Measurements from ENCODE around the gene VPS39. TPM values are rescaled to one million over a fixed set of nuclear protein-coding genes. Genes with fewer than 3 reads are reported as not detected.

VPS39 gene
- total and polyA plus RNA-seq, 2 of the 13 experiments (the other 11 are each of a cell fraction or from before 2014, with no cell fraction given), result 22.9 to 32.0 TPM

GRCh38 chr15:42226648-42227047 lies 18.5 kb upstream of the VPS39 start (continued):
- TF ChIP-seq E2F2 (CRISPR knock-in tag; IDR thresholded peaks at IDR 0.05; ENCODE audit: borderline replicate concordance) (no peak), FOXP4 (CRISPR knock-in tag; IDR thresholded peaks at IDR 0.05) (0 out of 2 replicates have a peak, but pooled peaks have one; percentile 26)

GRCh38 chr15:42220216-42220615 lies 12.1 kb upstream of the VPS39 start:
- FAIRE-seq (no peak), ATAC-seq (no peak), DNase-seq (ENCODE audit: low spot score) (no peak)
- Histone ChIP-seq H3K27me3 (ENCODE audit: control insufficient read depth in 1 of 2, insufficient read depth in 2 of 2, low read length in 2 of 2) (no peaks in the 10 kb centered on the region), H3K79me2 (ENCODE audit: insufficient read depth, low read length) (no peaks in the 10 kb centered on the region), H3K9ac (ENCODE audit: insufficient read depth, low read depth, low read length) (no peak overlapping the region), H3K4me2 (ENCODE audit: low read depth, low read length) (no peak overlapping the region), H3K4me3 (replicated peaks in 1 of 3; ENCODE audit: insufficient read depth in 1 of 3, low read depth in 2 of 3, low read length in 3 of 3) (no peak overlapping the region), H3K4me1 (ENCODE audit: insufficient read depth, low read length) (no peaks in the 10 kb centered on the region), H3K9me3 (ENCODE audit: low read length) (no peaks in the 10 kb centered on the region), H3K36me3 (replicated peaks in 1 of 2; ENCODE audit: control insufficient read depth in 1 of 2, insufficient read depth in 2 of 2, low read length in 2 of 2) (peaks cover 3 to 54% of the 10 kb centered on the region in 2 experiments), H2AFZ (ENCODE audit: low read length) (no peak overlapping the region), H3K27ac (ENCODE audit: extremely low read length, insufficient read depth, low read length) (no peak overlapping the region), H4K20me1 (ENCODE audit: insufficient read depth, low read length) (no peaks in the 10 kb centered on the region)
- ChIA-PET POLR2A (no interaction called here), CTCF (ENCODE audit: low intra/inter-chr PET ratio, low total read pairs) (no interaction called here)
- intact Hi-C loops (cut with micrococcal nuclease; ENCODE audit: unreplicated experiment), result loop anchor here (10.0 kb wide), 1 partner anchor 255 kb away; no protein-coding TSS in a partner anchor
- WGBS (ENCODE audit: low lambda C conversion rate), result 48% methylated on average over 2 of the region's 2 CpGs
- in situ Hi-C loops (cut with HindIII; ENCODE audit: extremely low pct_ligation_motif_present, low pct_unique_long_range_greater_than_20kb), result no loop called here
- BruUV-seq (replicated peaks), result no TSS peak
- TF ChIP-seq HIC2 (CRISPR knock-in tag; IDR thresholded peaks at IDR 0.05; ENCODE audit: low read depth) (no peak), ZHX2 (IDR thresholded peaks at IDR 0.05; ENCODE audit: low read depth) (no peak), ZHX2 (CRISPR knock-in tag; IDR thresholded peaks at IDR 0.05; ENCODE audit: borderline replicate concordance) (no peak), SP2 (CRISPR knock-in tag; IDR thresholded peaks at IDR 0.05) (no peak), ZNF468 (CRISPR knock-in tag; IDR thresholded peaks at IDR 0.05) (no peak), KLF15 (CRISPR knock-in tag; IDR thresholded peaks at IDR 0.05; ENCODE audit: borderline replicate concordance) (no peak), CAMTA2 (CRISPR knock-in tag; IDR thresholded peaks at IDR 0.05; ENCODE audit: borderline replicate concordance) (no peak)

All from HepG2 (cell line).